Measurements from ENCODE around the gene MYLK2.

DNA sequence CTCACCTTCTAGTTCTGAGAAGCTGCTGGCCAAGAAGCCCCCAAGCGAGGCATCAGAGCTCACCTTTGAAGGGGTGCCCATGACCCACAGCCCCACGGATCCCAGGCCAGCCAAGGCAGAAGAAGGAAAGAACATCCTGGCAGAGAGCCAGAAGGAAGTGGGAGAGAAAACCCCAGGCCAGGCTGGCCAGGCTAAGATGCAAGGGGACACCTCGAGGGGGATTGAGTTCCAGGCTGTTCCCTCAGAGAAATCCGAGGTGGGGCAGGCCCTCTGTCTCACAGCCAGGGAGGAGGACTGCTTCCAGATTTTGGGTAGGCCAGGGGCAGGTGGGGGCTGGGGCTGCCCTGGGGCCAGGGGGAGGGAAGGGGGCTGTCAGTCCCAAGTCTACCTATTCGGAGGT, 2.3 kb downstream of the MYLK2 start:
- TF ChIP-seq, protein P1, sequence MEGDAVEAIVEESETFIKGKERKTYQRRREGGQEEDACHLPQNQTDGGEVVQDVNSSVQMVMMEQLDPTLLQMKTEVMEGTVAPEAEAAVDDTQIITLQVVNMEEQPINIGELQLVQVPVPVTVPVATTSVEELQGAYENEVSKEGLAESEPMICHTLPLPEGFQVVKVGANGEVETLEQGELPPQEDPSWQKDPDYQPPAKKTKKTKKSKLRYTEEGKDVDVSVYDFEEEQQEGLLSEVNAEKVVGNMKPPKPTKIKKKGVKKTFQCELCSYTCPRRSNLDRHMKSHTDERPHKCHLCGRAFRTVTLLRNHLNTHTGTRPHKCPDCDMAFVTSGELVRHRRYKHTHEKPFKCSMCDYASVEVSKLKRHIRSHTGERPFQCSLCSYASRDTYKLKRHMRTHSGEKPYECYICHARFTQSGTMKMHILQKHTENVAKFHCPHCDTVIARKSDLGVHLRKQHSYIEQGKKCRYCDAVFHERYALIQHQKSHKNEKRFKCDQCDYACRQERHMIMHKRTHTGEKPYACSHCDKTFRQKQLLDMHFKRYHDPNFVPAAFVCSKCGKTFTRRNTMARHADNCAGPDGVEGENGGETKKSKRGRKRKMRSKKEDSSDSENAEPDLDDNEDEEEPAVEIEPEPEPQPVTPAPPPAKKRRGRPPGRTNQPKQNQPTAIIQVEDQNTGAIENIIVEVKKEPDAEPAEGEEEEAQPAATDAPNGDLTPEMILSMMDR (IDR thresholded peaks at IDR 0.05): no peak
- TF ChIP-seq POLR2A (IDR thresholded peaks at IDR 0.05) (no peak), EP300 (IDR thresholded peaks at IDR 0.05) (no peak)
